AG08396 (cell line): ENCODE results near the gene EGLN2.
"Not testable (repeated sequence)": the region's sequence is repeated elsewhere in the genome, so short reads cannot be mapped to it uniquely, and the experiment has no call there.

ENCODE experiments used
- DNase-seq: peaks from one replicate; pipeline ENCODE4 v3.0.0; 2012; ENCODE audit warnings: low spot score, mixed read lengths

The EGLN2 gene

DNA sequence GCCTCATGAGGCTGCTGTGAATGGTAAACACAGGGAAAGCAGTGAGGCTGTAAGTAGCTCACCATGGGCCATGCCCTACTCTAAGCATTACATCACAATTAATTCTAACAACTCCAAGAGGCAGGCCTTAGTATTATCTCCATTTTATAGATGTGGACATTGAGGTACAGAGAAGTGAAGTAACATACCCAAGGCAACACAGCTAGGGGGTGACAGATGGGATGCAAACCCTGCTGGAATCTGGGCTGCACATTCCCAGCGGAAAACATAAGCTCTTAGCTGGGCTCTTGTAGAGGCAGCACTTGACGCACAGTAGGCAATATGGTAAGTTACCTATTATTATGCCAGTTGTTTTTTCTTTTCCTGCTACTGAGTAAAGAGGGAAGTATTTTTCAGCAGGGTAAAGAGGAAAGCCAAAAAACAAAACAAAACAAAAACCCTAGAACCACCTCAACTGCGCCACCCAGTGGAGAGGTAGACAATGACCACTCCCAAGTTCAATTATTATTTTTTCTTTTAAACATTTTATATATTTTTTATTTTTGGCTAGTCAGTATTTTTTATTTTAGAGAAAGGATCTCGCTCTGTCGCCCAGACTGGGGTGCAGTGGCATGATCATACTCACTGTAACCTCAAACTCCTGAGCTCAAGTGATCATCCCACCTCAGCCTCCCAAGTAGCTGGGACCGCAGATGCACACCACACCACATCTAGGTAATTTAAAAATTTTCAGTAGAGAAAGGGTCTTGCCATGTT, 20.7 kb downstream of the EGLN2 start:
- DNase-seq = not testable (repeated sequence)

DNA sequence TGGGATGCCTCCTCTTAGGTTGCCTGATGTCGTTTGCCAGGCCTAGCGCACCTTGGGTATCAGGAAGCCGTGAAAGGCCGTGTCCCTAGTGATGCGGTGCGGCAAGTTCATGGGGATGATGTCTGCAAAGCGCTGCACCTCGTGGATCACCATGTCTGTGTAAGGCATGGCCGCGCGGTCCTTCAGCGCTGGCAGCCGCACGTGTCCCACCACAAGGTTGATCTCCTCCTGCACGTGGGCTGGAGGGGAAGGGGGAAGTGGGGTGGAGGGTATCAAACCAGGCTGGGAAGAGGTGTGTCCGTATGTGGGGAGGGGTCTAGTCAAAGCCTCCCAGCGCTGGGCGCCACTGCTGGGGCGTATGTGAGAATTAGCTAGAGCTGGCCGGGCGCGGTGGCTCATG, 23.2 kb downstream of the EGLN2 start:
- no peak for DNase-seq

DNA sequence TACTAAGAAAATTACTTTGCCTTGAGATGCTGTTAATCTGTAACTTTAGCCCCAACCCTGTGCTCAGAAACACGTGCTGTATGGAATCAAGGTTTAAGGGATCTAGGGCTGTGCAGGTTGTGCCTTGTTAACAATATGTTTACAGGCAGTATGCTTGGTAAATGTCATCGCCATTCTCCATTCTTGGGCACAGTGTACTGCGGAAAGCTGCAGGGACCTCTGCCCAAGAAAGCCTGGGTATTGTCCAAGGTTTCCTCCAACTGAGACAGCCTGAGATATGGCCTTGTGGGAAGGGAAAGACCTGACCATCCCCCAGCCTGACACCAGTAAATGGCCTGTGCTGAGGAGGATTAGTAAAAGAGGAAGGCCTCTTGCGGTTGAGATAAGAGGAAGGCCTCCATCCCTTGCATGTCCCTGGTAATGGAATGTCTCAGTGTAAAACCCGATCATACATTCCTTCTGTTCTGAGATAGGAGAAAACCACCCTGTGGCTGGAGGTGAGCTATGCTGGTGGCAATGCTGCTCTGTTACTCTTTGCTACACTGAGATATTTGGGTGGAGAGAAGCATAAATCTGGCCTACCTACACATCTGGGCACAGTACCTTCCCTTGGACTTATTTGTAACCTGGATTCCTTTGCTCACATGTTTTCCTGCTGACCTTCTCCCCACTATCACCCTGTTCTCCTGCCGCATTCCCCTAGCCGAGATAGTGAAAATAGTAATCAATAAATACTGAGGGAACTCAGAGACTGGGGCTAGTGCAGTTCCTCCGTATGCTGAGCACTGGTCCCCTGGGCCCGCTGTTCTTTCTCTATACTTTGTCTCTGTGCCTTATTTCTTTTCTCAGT, 23.9 kb downstream of the EGLN2 start:
- DNase-seq = not testable (repeated sequence)

DNA sequence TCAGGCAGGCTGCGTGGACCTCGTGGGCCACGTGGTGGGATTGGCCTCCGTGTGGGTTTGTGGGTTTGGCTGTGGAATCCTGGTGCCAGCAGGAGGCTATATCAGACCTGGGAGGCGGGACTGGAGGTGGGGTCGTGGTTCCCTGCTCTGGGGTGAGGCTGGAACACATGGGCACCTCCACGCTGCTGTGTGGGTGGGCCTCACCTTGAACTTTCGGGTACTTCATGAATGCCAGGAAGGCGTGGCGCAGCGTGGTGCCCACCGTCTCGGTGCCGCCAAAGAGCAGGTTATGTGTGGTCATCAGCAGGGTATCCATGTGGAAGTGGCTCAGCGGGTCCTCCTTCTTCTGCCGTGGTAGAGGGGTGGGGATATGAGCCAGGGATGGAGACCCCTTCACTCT, 25.9 kb downstream of the EGLN2 start:
- not testable (repeated sequence) for DNase-seq

DNA sequence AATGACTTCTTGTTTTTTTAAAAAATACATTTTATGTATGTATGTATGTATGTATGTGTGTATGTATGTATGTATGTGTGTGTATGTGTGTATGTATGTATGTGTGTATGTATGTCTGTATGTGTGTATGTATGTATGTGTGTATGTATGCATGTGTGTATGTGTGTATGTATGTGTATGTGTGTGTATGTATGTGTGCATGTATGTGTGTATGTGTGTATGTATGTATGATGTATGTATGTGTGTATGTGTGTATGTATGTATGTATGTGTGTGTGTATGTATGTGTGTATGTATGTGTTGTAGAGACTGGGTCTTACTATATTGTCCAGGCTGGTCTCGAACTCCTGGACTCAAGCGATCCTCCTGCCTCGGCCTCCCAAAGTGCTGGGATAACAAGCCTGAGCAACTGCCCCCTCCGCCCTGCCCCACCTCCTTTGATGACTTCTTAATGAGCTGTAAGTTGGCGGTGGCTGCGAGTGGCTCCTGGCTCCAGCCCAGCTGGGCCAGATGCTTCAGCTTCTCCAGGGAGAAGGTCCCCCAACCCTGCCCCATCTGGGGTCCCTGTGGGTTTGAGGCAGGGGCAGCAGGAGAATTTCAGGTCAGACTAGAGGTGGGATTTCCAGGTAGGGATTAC, 26.6 kb downstream of the EGLN2 start:
- DNase-seq = not testable (repeated sequence)

DNA sequence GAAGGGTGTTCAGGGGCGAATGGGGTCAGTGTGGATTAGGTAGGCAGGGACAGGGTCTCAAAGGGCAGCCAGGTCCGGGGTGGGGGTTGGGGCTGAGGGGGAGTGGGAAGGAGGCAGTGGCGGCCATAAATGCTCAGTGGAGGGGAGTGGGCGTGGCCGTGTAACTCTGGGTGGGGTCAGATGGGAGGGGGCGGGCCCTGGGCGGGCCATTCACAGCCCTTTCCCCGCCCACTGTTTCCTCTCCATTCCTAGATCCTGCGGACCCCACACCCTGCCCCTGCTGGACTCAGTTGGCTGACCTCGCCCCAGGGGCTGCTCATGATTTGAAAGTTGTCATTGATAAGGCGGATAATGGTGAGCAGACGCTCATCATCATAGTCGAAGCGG, 27.3 kb downstream of the EGLN2 start:
- not testable (repeated sequence) for DNase-seq

DNA sequence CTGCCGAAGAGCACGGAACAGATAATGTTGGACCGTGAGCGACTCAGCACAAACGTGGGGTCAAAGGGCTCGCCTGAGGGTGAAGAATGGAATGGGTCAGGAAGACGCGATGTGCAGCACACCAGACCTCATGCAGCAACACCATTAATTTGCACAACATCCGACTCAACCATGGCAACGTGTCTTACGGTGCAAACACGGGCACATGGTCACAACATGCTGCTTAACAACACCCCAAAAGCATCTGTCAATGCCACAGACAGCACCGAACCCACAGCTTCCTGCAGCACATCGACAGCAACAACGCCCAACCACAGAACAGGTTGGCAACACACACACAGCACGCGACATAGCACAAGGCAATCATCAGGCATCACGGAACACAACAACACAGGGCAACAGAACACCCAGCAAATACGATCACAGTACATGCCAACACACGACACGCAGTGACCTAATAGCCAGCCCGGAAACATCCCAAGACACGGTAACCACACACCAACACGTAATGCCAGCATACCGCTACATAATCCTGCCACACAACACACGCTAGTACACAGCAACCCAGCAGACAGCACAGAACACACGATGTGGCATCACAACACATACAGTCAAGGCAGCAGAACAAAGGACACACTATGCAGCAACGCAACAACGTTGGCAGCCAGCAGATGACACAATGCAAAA, 27.9 kb downstream of the EGLN2 start:
- not testable (repeated sequence) for DNase-seq

DNA sequence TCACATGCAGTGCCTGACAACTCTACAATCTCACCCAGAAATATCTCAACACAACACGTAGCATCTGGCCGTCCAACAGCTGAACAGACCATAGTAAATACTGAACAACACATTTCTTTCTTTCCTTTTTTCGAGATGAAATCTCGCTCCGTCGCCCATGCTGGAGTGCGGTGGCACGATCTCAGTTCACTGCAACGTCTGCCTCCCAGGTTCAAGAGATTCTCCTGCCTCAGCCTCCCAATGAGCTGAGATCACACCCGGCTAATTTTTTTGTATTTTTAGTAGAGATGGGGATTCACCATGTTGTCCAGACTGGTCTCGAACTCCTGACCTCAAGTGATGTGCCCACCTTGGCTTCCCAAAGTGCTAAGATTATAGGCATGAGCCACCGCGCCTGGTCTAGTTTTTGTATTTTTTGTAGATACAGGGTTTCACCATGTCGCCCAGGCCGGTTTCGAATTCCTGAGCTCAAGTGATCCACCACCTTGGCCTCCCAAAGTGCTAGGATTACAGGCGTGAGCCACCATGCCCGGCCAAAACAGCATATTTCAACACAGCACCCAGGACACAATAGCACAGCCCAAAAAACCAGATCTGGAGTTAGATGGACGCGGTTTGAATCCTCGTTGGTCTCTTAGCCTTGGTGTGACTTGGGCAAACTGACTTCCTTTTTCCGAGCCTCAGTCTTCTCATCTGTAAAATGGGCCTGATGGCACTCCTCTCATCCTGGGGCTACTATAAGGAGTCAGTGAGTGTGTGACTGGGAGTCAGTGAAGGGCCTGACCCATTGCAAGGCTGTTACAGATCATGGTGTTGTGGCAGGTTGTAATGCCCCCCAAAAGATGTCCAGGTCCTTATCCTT, 28.6 kb downstream of the EGLN2 start:
- no peak for DNase-seq

DNA sequence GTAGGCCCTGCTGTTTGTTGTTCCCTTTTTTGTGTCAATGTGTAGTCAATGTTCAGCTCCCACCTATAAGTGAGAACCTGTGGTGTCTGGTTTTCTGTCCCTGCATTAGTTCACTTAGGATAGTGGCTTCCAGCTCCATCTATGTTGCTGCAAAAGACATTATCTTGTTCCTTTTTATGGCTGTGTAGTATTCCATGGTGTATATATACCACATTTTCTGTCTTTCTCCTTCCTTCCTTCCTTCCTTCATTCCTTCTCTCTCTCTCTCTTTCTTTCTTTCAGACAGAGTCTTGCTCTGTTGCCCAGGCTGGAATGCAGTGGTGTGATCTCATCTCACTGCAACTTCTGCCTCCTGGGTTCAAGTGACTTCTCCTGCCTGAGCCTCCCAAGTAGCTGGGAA, 30.2 kb downstream of the EGLN2 start:
- no peak for DNase-seq

DNA sequence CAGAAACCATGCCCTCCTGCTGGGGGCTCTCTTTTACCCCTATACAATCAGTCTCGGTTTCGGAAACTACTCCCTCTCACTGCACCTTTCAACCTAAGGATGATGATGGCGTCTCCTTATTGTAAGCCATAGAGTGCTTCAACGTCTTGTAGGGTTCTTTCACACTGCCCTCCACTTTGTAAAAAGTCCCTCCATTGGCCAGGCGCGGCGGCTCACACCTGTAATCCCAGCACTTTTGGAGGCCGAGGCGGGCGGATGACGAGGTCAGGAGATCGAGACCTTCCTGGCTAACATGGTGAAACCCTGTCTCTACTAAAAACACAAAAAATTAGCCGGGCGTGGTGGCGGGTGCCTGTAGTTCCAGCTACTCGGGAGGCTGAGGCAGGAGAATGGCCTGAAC, 31.8 kb downstream of the EGLN2 start:
- not testable (repeated sequence) for DNase-seq

DNA sequence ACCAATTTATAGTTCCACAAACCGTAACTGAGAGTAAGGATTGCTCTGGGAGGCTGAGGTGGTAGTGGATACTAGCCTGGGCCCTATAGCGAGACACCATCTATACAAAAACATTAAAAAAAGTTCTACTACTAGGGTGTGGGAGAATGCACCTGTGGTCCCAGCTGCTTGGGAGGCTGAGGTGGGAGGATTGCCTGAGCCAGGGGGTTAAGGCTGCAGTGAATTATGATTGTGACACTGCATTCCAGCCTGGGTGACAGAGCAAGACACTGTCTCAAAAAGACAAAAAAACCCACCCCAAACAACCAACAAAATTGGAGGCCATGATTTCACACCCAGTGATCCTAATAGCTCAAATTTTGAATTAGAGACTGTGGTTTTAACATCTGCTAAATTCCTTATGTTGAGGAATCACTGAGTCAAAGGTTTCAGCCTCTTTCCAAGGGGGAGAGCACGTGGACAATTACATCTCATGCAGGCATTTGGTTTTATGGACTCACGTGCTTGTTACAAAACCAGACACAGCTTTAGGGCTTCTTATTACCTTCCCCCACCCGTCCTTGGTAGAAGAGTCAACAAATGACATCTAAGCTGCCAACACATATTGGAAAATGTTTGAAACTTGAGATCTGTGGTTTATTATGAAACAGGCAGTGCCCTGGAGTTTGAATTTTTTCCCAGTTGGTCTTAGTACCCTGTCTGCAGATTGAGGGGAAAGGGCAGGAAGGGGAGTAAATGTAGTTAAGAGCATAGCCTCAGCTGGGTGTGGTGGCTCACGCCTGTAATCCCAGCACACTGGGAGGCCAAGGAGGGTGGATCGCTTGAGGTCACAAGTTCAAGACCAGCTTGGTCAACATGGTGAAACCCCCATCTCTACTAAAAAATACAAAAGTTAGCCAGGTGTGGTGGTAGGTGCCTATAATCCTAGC, 32.8 kb downstream of the EGLN2 start:
- peak; percentile 82 for DNase-seq

DNA sequence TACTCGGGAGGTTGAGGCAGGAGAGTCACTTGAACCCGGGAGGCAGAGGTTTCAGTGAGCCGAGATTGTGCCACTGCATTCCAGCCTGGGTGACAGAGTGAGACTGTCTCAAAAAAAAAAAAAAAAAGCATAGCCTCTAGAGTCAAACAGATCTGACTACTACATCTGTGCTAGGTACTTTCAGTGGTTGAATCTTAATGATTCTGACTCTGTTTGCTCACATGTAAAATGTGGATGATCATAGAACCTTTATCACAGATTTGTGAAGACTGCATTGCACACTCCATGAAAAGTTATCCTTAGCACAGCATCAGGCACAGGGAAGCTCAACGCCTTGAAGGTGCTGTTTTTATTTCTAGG, 33.4 kb downstream of the EGLN2 start:
- not testable (repeated sequence) for DNase-seq

DNA sequence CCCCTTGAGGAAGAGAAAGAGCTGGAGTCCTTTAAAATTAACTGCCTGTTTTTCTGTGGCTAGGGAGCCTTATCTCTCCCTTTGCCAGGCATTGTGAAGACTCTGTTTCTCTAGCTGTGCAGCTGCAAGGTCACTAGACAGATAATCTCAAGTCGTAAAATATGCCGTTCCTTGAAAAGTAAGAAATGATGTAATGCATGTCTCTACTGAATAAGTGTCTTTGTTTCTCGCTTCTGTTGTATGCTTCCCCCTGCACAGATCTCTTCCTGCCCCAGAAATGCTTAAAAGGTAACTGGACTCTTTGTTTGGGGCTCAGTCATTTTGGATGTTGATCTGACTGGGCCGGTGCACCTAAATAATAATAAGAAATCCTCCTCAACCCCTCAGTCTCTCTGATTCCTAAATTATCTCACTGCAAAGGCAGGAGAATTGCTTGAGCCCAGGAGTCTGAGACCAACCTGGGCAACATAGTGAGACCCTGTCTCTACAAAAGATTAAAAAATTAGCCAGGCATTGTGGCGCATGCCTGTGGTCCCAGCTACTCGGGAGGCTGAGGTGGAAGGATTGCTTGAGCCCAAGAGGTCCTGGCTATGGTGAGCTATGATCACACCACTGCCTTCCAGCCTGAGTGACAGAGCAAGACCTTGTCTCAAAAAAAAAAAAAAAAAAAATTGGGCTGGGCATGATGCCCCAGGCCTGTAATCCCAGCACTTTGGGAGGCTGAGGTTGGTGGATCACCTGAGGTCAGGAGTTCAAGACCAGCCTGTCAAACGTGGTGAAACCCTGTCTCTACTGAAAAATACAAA, 34.9 kb downstream of the EGLN2 start:
- not testable (repeated sequence) for DNase-seq

DNA sequence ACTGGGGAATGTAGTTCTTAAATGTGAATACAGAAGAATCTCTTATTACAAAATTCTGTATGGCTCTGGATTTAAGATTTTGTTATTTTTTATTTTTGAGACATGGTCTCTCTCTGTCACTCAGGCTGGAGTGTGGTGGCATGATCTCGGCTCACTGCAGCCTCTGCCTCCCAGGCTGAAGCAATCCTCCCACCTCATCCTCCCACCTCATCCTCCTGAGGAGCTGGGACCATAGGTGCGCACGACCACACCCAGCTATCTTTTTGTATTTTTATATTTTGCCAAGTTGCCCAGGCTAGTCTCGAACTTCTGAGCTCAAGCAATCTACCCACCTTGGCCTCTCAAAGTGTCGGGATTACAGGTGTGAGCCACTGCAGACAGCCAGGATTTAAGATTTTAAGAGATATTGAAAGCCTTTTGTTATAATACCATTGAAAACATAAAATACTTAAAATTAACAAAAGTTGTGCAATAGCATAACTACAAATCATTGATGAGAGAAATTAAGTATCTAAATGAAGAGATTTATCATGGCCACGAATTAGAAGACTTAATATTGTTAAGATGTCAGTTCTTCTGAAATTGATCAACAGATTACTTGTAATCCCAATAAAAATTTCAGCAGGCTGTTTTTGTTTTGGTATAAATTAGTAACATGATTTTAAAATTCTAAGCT, 37.9 kb downstream of the EGLN2 start:
- DNase-seq = no peak

DNA sequence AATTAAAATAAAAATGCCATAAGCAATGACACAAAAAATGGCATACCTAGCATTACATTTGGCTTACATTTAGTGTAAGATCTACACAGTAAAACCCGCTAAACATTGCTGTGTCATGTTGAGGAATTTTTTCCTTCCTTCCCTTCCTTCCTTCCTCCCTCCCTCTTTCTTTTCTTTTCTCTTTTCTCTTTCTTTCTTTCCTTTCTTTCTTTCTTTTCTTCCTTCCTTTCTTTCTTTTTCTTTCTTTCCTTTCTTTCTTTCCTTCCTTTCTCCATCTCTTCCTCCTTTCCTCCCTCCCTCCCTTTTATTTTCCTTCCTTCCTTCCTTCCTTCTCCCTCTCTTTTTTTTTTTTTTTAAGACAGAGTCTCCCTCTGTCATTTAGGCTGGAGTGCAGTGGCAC, 39.5 kb downstream of the EGLN2 start:
- not testable (repeated sequence) for DNase-seq

DNA sequence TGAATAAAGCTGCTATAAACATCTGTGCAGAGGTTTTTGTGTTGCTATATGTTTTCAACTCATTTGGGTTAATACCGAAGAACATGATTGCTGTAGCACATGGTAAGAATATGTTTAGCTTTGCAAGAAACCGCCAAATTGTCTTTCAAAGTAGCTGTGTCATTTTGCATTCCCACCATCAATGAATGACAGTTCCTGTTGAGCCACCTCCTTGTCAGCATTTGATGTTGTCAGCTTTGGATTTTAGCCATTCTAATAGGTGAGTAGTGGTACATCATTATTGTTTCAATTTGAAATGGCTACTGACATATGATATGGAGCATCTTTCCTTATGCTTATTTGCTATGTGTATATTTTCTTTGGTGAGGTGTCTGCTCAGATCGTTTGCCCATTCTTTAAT, 43.0 kb downstream of the EGLN2 start:
- not testable (repeated sequence) for DNase-seq

DNA sequence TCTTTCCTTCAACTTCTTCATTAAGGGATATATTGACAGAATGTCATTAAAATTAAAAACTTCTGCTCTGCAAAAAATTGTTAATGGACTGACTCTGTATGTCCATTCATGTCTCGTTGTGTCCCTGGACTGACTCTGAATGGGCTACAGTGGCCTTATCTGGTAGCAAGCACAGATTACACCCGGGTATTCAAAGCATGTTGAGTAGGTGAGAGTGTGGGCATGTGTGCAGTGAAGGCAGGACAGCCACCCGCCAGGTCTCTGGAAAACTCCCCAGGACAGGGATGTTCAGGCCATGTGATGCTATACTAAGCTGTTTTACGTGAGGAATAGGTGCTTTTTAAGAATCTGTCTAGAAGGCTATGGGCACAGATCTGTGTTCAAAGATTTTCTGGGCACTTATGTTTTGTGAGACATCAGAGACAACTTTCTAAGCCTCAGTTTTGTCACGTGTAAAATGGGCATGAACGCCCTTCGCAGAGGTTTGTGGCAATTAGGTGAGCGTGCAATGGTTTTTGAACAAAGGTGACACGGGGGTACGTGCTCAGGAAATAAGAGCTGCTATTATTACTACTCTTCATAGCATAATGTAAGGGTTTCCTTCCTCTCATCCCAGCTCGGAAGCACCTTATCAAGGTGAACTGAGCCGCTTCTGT, 44.1 kb downstream of the EGLN2 start:
- DNase-seq = not testable (repeated sequence)

DNA sequence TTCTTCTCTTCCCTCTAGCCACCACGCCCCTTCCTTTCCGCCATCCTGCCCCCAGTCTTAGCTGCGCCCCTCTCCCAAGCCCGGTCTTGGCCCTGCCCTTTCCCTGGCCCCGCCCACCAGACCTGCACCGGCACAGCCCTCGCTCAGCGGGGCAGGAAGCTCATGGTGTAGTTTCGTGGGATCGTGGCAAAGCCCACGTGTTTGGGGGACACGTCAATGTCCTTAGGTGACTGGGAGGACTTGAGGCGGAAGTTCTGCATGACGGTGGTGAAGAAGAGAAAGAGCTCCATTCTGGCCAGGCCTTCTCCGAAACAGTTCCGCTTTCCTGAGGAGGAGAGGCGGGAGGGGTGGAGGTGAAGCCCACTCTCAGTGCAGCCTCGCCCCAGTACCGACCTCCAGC, 44.7 kb downstream of the EGLN2 start:
- DNase-seq = not testable (repeated sequence)
